Measurements from ENCODE around the gene CAMK4. TPM values are rescaled to one million over a fixed set of nuclear protein-coding genes. Genes with fewer than 3 reads are reported as not detected.
A peak's percentile ranks its signal among the peaks of the same experiment; 100 is the strongest.

Gene CAMK4
- polyA plus RNA-seq, 1 donor from 2014 or later, result 16.6 TPM

DNA sequence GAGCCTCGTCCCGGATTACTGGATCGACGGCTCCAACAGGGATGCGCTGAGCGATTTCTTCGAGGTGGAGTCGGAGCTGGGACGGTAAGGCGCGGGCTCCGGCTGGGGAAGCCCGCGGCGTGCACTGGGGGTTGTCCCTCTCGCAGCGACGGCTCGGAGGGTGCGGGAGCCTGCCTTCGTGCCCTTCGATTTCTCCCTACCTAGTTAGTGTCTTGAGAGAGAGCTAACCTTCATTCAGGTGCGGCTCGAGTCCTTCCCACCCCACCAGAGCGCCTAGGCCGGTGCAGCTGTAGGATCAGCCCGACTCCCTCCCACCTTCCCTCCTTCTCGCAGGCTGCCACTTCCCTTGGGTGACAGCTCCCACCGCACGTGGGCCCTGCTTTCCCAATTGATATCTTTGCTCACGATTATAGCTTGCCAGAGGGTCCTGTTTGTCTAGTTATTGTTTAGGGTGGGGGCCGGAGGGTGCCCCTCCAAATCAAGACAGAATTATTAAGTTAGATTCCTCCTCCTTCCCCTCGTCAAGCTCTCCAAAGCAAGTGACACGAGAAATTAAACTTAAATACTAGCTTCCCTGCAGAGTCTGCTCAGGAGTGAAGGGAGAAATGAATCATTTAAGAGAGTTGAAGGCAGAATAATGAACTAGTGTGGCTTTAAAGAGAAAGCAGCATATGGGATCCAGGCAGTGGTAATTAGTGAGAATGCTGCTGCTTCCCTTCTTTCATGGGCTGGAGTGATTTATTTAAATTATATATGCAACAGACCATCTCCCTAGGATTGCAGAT lies 569 bp downstream of the CAMK4 start:
- Histone ChIP-seq H4K20me1 (ENCODE audit: insufficient read depth) (no peaks in the 10 kb centered on the region), H3K9ac (ENCODE audit: low read length) (peak overlapping the region; percentile 90), H3K27me3 (ENCODE audit: insufficient read depth, low read depth, low read length) (no peaks in the 10 kb centered on the region), H3K9me2 (ENCODE audit: insufficient read depth, low read length) (no peaks in the 10 kb centered on the region), H3K36me3 (ENCODE audit: insufficient read depth, low read length) (no peaks in the 10 kb centered on the region), H3K79me2 (replicated peaks; ENCODE audit: insufficient read depth, low read length) (peaks cover 37% of the 10 kb centered on the region), H3F3A (ENCODE audit: insufficient read depth, low read length, poor library complexity, severe bottlenecking) (no peaks in the 10 kb centered on the region), H2AFZ (ENCODE audit: low read depth, low read length) (peak overlapping the region; percentile 51), H3K27ac (ENCODE audit: low read length) (peak overlapping the region; percentile 88), H3K4me2 (ENCODE audit: low read length) (peak overlapping the region; percentile 93), H3K9me3 (ENCODE audit: low read length) (no peaks in the 10 kb centered on the region), H3K4me3 (ENCODE audit: low read length) (peak overlapping the region; percentile 87)
- TF ChIP-seq, protein P1, sequence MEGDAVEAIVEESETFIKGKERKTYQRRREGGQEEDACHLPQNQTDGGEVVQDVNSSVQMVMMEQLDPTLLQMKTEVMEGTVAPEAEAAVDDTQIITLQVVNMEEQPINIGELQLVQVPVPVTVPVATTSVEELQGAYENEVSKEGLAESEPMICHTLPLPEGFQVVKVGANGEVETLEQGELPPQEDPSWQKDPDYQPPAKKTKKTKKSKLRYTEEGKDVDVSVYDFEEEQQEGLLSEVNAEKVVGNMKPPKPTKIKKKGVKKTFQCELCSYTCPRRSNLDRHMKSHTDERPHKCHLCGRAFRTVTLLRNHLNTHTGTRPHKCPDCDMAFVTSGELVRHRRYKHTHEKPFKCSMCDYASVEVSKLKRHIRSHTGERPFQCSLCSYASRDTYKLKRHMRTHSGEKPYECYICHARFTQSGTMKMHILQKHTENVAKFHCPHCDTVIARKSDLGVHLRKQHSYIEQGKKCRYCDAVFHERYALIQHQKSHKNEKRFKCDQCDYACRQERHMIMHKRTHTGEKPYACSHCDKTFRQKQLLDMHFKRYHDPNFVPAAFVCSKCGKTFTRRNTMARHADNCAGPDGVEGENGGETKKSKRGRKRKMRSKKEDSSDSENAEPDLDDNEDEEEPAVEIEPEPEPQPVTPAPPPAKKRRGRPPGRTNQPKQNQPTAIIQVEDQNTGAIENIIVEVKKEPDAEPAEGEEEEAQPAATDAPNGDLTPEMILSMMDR (IDR thresholded peaks at IDR 0.05; ENCODE audit: poor library complexity, severe bottlenecking), result no peak
- TF ChIP-seq EP300 (conservative IDR thresholded peaks at IDR 0.05; ENCODE audit: poor library complexity, severe bottlenecking), result peak; percentile 5
- TF ChIP-seq MXI1 (conservative IDR thresholded peaks at IDR 0.05; ENCODE audit: poor library complexity, severe bottlenecking), result peak; percentile 49
- no peak for TF ChIP-seq SMC3 (conservative IDR thresholded peaks at IDR 0.05; ENCODE audit: poor library complexity)
- no peak for TF ChIP-seq RAD21 (conservative IDR thresholded peaks at IDR 0.05)
- TF ChIP-seq POLR2AphosphoS5 (IDR thresholded peaks at IDR 0.05), result no peak
- TF ChIP-seq TAF1 (IDR thresholded peaks at IDR 0.05; ENCODE audit: low read depth), result no peak
- TF ChIP-seq EZH2 (IDR thresholded peaks at IDR 0.05; ENCODE audit: borderline replicate concordance, insufficient read depth, low read length, poor library complexity, severe bottlenecking), result no peak
- TF ChIP-seq, protein P2, sequence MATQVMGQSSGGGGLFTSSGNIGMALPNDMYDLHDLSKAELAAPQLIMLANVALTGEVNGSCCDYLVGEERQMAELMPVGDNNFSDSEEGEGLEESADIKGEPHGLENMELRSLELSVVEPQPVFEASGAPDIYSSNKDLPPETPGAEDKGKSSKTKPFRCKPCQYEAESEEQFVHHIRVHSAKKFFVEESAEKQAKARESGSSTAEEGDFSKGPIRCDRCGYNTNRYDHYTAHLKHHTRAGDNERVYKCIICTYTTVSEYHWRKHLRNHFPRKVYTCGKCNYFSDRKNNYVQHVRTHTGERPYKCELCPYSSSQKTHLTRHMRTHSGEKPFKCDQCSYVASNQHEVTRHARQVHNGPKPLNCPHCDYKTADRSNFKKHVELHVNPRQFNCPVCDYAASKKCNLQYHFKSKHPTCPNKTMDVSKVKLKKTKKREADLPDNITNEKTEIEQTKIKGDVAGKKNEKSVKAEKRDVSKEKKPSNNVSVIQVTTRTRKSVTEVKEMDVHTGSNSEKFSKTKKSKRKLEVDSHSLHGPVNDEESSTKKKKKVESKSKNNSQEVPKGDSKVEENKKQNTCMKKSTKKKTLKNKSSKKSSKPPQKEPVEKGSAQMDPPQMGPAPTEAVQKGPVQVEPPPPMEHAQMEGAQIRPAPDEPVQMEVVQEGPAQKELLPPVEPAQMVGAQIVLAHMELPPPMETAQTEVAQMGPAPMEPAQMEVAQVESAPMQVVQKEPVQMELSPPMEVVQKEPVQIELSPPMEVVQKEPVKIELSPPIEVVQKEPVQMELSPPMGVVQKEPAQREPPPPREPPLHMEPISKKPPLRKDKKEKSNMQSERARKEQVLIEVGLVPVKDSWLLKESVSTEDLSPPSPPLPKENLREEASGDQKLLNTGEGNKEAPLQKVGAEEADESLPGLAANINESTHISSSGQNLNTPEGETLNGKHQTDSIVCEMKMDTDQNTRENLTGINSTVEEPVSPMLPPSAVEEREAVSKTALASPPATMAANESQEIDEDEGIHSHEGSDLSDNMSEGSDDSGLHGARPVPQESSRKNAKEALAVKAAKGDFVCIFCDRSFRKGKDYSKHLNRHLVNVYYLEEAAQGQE (IDR thresholded peaks at IDR 0.05; ENCODE audit: borderline replicate concordance), result no peak

DNA sequence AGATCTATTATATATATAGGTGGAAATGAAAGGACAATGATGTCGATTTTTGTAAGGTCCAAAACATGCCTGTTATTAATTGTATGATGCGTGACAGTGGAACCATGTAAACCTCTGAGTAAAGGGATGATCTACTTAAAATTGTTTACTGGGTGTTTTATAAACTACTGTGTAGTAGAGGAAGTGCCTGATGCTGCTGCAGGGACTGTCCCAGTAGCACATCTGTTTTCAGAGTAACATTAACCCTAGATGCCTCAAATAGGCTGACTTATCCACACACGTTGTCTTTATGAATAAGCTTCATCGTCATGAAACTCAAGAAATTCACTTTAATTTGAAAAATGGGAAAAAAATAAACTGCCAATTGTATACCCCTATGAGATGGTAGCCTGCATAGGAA lies 1.7 kb downstream of the CAMK4 start:
- TF ChIP-seq TAF1 (IDR thresholded peaks at IDR 0.05; ENCODE audit: low read depth) (no peak), EZH2 (IDR thresholded peaks at IDR 0.05; ENCODE audit: borderline replicate concordance, insufficient read depth, low read length, poor library complexity, severe bottlenecking) (no peak), MXI1 (conservative IDR thresholded peaks at IDR 0.05; ENCODE audit: poor library complexity, severe bottlenecking) (no peak), SMC3 (conservative IDR thresholded peaks at IDR 0.05; ENCODE audit: poor library complexity) (no peak), EP300 (conservative IDR thresholded peaks at IDR 0.05; ENCODE audit: poor library complexity, severe bottlenecking) (no peak), POLR2AphosphoS5 (IDR thresholded peaks at IDR 0.05) (no peak), RAD21 (conservative IDR thresholded peaks at IDR 0.05) (no peak)
- TF ChIP-seq, protein P2 (IDR thresholded peaks at IDR 0.05; ENCODE audit: borderline replicate concordance), result no peak
- TF ChIP-seq, protein P1 (IDR thresholded peaks at IDR 0.05; ENCODE audit: poor library complexity, severe bottlenecking), result no peak
- H3K4me2 ChIP-seq (ENCODE audit: low read length), result peak overlapping the region; percentile 93
- H3K36me3 ChIP-seq (ENCODE audit: insufficient read depth, low read length), result no peaks in the 10 kb centered on the region
- no peaks in the 10 kb centered on the region for H4K20me1 ChIP-seq (ENCODE audit: insufficient read depth)
- H3K27ac ChIP-seq (ENCODE audit: low read length), result no peak overlapping the region
- H3K9me2 ChIP-seq (ENCODE audit: insufficient read depth, low read length), result no peaks in the 10 kb centered on the region
- no peak overlapping the region for H3K9ac ChIP-seq (ENCODE audit: low read length)
- peak overlapping the region; percentile 87 for H3K4me3 ChIP-seq (ENCODE audit: low read length)
- no peaks in the 10 kb centered on the region for H3F3A ChIP-seq (ENCODE audit: insufficient read depth, low read length, poor library complexity, severe bottlenecking)
- H3K9me3 ChIP-seq (ENCODE audit: low read length), result no peaks in the 10 kb centered on the region
- H3K79me2 ChIP-seq (replicated peaks; ENCODE audit: insufficient read depth, low read length), result peaks cover 37% of the 10 kb centered on the region
- H3K27me3 ChIP-seq (ENCODE audit: insufficient read depth, low read depth, low read length), result no peaks in the 10 kb centered on the region
- no peak overlapping the region for H2AFZ ChIP-seq (ENCODE audit: low read depth, low read length)

Measured in neural cell (in vitro differentiated cells).